H9 (cell line): Measurements from ENCODE around the gene DENND5A. TPM values are rescaled to one million over a fixed set of nuclear protein-coding genes. Genes with fewer than 3 reads are reported as not detected.

Experiments
- DNase-seq: peaks from one replicate; pipeline ENCODE4 v3.0.0-alpha.2; 2017
- H2AFZ ChIP-seq: one replicate; pipeline ENCODE4 v1.6.1; 2013; ENCODE audit warnings: mild to moderate bottlenecking, low read length, control low read depth, moderate library complexity
- H2AK5ac ChIP-seq: 2 replicates; pipeline ENCODE4 v1.6.1; 2013; ENCODE audit warnings: low read length, control low read depth, mixed read lengths; ENCODE audit not compliant: insufficient read length
- H2BK120ac ChIP-seq: one replicate; pipeline ENCODE4 v1.6.1; 2013; ENCODE audit warnings: low read depth, mild to moderate bottlenecking, low read length, control low read depth, inconsistent platforms; ENCODE audit not compliant: poor library complexity, severe bottlenecking
- H2BK12ac ChIP-seq: 2 replicates; pipeline ENCODE4 v1.6.1; 2013; ENCODE audit warnings: low read length, control low read depth, mixed read lengths, low read depth; ENCODE audit not compliant: insufficient read length
- H2BK15ac ChIP-seq: 2 replicates; pipeline ENCODE4 v1.6.1; 2013; ENCODE audit warnings: low read depth, low read length, control low read depth
- H2BK20ac ChIP-seq: one replicate; pipeline ENCODE4 v1.6.1; 2013; ENCODE audit warnings: low read depth, mild to moderate bottlenecking, low read length, control low read depth, inconsistent platforms; ENCODE audit not compliant: poor library complexity, severe bottlenecking
- H2BK5ac ChIP-seq: 2 replicates; pipeline ENCODE4 v1.6.1; 2013; ENCODE audit warnings: low read length, control low read depth, mixed read lengths; ENCODE audit not compliant: insufficient read length
- H3K14ac ChIP-seq: 2 replicates; pipeline ENCODE4 v1.6.1; 2013; ENCODE audit warnings: low read length, control low read depth; ENCODE audit not compliant: insufficient read depth
- H3K18ac ChIP-seq: 2 replicates; pipeline ENCODE4 v1.6.1; 2013; ENCODE audit warnings: low read depth, mild to moderate bottlenecking, mixed read lengths, low read length, control low read depth; ENCODE audit not compliant: insufficient read length
- H3K23ac ChIP-seq: 2 replicates; pipeline ENCODE4 v1.6.1; 2013; ENCODE audit warnings: low read length, control low read depth, mixed read lengths, low read depth; ENCODE audit not compliant: insufficient read length
- H3K23me2 ChIP-seq: 2 replicates; pipeline ENCODE4 v1.6.1; 2013; ENCODE audit warnings: low read depth, mild to moderate bottlenecking, mixed read lengths, low read length, control low read depth; ENCODE audit not compliant: insufficient read length, poor library complexity, severe bottlenecking
- H3K27ac ChIP-seq: 2 replicates; pipeline ENCODE4 v1.5.1; 2013; ENCODE audit warnings: low read length, control low read depth, mixed read lengths, low read depth; ENCODE audit not compliant: insufficient read length
- H3K27me3 ChIP-seq: 2 replicates; pipeline ENCODE4 v1.6.1; 2013; ENCODE audit warnings: low read length, control low read depth, inconsistent platforms; ENCODE audit not compliant: insufficient read depth
- H3K4ac ChIP-seq: 2 replicates; pipeline ENCODE4 v1.6.1; 2013; ENCODE audit warnings: low read depth, mild to moderate bottlenecking, control low read depth, inconsistent platforms, low read length, moderate library complexity
- H3K4me1 ChIP-seq: 2 replicates; pipeline ENCODE4 v1.6.1; 2013; ENCODE audit warnings: low read length, control low read depth, inconsistent platforms; ENCODE audit not compliant: insufficient read depth
- H3K4me2 ChIP-seq: 2 replicates; pipeline ENCODE4 v1.6.1; 2013; ENCODE audit warnings: low read length, control low read depth, mixed read lengths; ENCODE audit not compliant: insufficient read length, insufficient read depth
- H3K56ac ChIP-seq: 2 replicates; pipeline ENCODE4 v1.6.1; 2013; ENCODE audit warnings: low read depth, mild to moderate bottlenecking, mixed read lengths, low read length, control low read depth; ENCODE audit not compliant: insufficient read length
- H3K79me1 ChIP-seq: 2 replicates; pipeline ENCODE4 v1.6.1; 2013; ENCODE audit warnings: low read depth, mild to moderate bottlenecking, moderate library complexity, low read length, control low read depth, inconsistent platforms; ENCODE audit not compliant: insufficient read depth, poor library complexity, severe bottlenecking
- H3K79me2 ChIP-seq: 2 replicates; pipeline ENCODE4 v1.6.1; 2013; ENCODE audit warnings: low read length, control low read depth, inconsistent platforms; ENCODE audit not compliant: insufficient read depth
- H3K9ac ChIP-seq: 2 replicates; pipeline ENCODE4 v1.6.1; 2013; ENCODE audit warnings: low read length, control low read depth, mixed read lengths; ENCODE audit not compliant: insufficient read length; ENCODE audit errors: extremely low read depth
- H3K9me3 ChIP-seq: one replicate; pipeline ENCODE4 v1.6.1; 2013; ENCODE audit warnings: low read depth, low read length, inconsistent platforms; ENCODE audit not compliant: control insufficient read depth
- H3T11ph ChIP-seq: one replicate; pipeline ENCODE4 v1.6.1; 2013; ENCODE audit warnings: mild to moderate bottlenecking, low read length, control low read depth, inconsistent platforms
- H4K20me1 ChIP-seq: one replicate; pipeline ENCODE4 v1.6.1; 2013; ENCODE audit not compliant: control insufficient read depth, insufficient read length, insufficient read depth
- H4K5ac ChIP-seq: 2 replicates; pipeline ENCODE4 v1.6.1; 2013; ENCODE audit warnings: low read depth, mild to moderate bottlenecking, mixed read lengths, low read length, control low read depth; ENCODE audit not compliant: insufficient read length
- H4K8ac ChIP-seq: replicated peaks from 2 replicates; pipeline ENCODE4 v1.6.1; 2013; ENCODE audit warnings: low read length, control low read depth, mixed read lengths, low read depth; ENCODE audit not compliant: insufficient read length
- H4K91ac ChIP-seq: 2 replicates; pipeline ENCODE4 v1.6.1; 2013; ENCODE audit warnings: low read depth, mild to moderate bottlenecking, moderate library complexity, mixed read lengths, low read length, control low read depth; ENCODE audit not compliant: insufficient read length
- H3K27ac Mint-ChIP-seq, 3 experiments: 2 replicates in 2 of 3; 3 replicates in 1 of 3; pipeline ENCODE4 v1.8.0; 2020 to 2021; ENCODE audit warnings: mixed read lengths in 3 of 3, mild to moderate bottlenecking in 1 of 3, moderate library complexity in 1 of 3
- H3K27me3 Mint-ChIP-seq: 2 replicates; pipeline ENCODE4 v1.8.0; 2021; ENCODE audit warnings: low read depth, mild to moderate bottlenecking, moderate library complexity, mixed read lengths
- H3K36me3 Mint-ChIP-seq, 3 experiments: 2 replicates in 2 of 3; 3 replicates in 1 of 3; pipeline ENCODE4 v1.8.0; 2020 to 2021; ENCODE audit warnings: low read depth in 3 of 3, mixed read lengths in 3 of 3; ENCODE audit not compliant: insufficient read depth in 1 of 3
- H3K4me1 Mint-ChIP-seq, 2 experiments: 2 replicates each; pipeline ENCODE4 v1.8.0; 2020; ENCODE audit warnings: mixed read lengths in 2 of 2
- H3K4me3 Mint-ChIP-seq, 2 experiments: 2 replicates in 1 of 2; 3 replicates in 1 of 2; pipeline ENCODE4 v1.8.0; 2020 to 2021; ENCODE audit warnings: mild to moderate bottlenecking in 2 of 2, mixed read lengths in 2 of 2, moderate library complexity in 1 of 2
- H3K9me3 Mint-ChIP-seq, 2 experiments: 2 replicates in 1 of 2; 3 replicates in 1 of 2; pipeline ENCODE4 v1.8.0; 2020; ENCODE audit warnings: mild to moderate bottlenecking in 2 of 2, mixed read lengths in 2 of 2, moderate library complexity in 1 of 2
- CTCF ChIP-seq: fragments of 200-600 bp; sonication (generic); conservative IDR thresholded peaks from 3 replicates; pipeline ENCODE4 v1.8.0; 2021; ENCODE audit warnings: antibody characterized with exemption, mild to moderate bottlenecking
- WGBS: extraction: QIAGEN DNeasy Blood & Tissue Kit; methylation state at CpG from one replicate; pipeline ENCODE4 v1.1.7; 2013; ENCODE audit warnings: missing lambda C conversion rate, low lambda C conversion rate, mixed read lengths; ENCODE audit not compliant: insufficient read length; ENCODE audit errors: extremely low coverage; 5-methylcytosine and 5-hydroxymethylcytosine counted together
- total RNA-seq: library from RNA; stranded (reverse); gene quantifications from 2 replicates; pipeline ENCODE4 v1.2.1, GENCODE V29; 2021

The DENND5A gene
- total RNA-seq, 1 experiment from 2014 or later = 59.6 TPM

GRCh38 chr11:9253086-9253485 is 12.1 kb downstream of the DENND5A start:
- no peaks in the 10 kb centered on the region for H3K4me1 ChIP-seq
- peaks cover 0 to 18% (median 6%) of the 10 kb centered on the region in 3 experiments; a peak in 6 of 7 replicates for H3K36me3 Mint-ChIP-seq
- H3K9me3 ChIP-seq = no peaks in the 10 kb centered on the region
- H3K9ac ChIP-seq = no peak overlapping the region
- H3K56ac ChIP-seq = no peak overlapping the region
- H4K20me1 ChIP-seq = no peaks in the 10 kb centered on the region
- peak overlapping the region; percentile 36 for H2BK120ac ChIP-seq
- H3K4me2 ChIP-seq = no peak overlapping the region
- H3K14ac ChIP-seq = no peak overlapping the region
- H2AFZ ChIP-seq = no peak overlapping the region
- no peak overlapping the region for H3K4me3 Mint-ChIP-seq
- no peak overlapping the region for H2BK5ac ChIP-seq
- H4K5ac ChIP-seq = no peak overlapping the region
- H3T11ph ChIP-seq = no peak overlapping the region
- no peak overlapping the region for H2BK20ac ChIP-seq
- no peak overlapping the region for H2BK15ac ChIP-seq
- peak overlapping the region in 2 of 3 experiments; percentile 54 to 82; a peak in 2 of 7 replicates for H3K27ac Mint-ChIP-seq
- no peak overlapping the region for H4K91ac ChIP-seq
- no peak overlapping the region for H2AK5ac ChIP-seq
- H3K79me2 ChIP-seq = peaks cover 9% of the 10 kb centered on the region; the same call in 1 of the 2 replicates
- no peak overlapping the region for H4K8ac ChIP-seq
- H3K27ac ChIP-seq = no peak overlapping the region
- no peaks in the 10 kb centered on the region for H3K27me3 ChIP-seq
- H3K27me3 Mint-ChIP-seq = no peaks in the 10 kb centered on the region
- DNase-seq = no peak
- no peak overlapping the region for H3K18ac ChIP-seq
- WGBS = no CpG with 5 or more reads among the region's 3 CpGs
- H3K4ac ChIP-seq = no peak overlapping the region
- H3K23me2 ChIP-seq = no peaks in the 10 kb centered on the region
- peaks cover 9 to 16% of the 10 kb centered on the region in 2 experiments for H3K4me1 Mint-ChIP-seq
- no peaks in the 10 kb centered on the region for H3K79me1 ChIP-seq
- TF ChIP-seq CTCF = no peak
- no peaks in the 10 kb centered on the region for H3K9me3 Mint-ChIP-seq
- no peak overlapping the region for H2BK12ac ChIP-seq
- H3K23ac ChIP-seq = no peak overlapping the region
